SK-N-MC (cell line): Measurements from ENCODE around the gene TES.

ENCODE experiments used
- EZH2 ChIP-seq: fragments of 200-600 bp; sonication (generic); IDR thresholded peaks from one replicate; pipeline ENCODE4 v1.6.1; 2017; ENCODE audit warnings: antibody characterized with exemption
- POLR2AphosphoS5 ChIP-seq: IDR thresholded peaks from 2 replicates; pipeline ENCODE4 v1.6.1; 2012; ENCODE audit warnings: mild to moderate bottlenecking, low read depth, low read length, borderline replicate concordance

- TF ChIP-seq POLR2AphosphoS5, result no peak
- TF ChIP-seq EZH2, result no peak
Measured at GRCh38 chr7:116218747-116219146, 8.4 kb downstream of the TES start.
